SK-N-MC (cell line): Measurements from ENCODE around the gene ZFYVE21.

Experiments
- DNase-seq: peaks from one replicate; pipeline ENCODE4 v3.0.0-alpha.2; 2011; ENCODE audit warnings: low read depth, low spot score
- H3K27ac ChIP-seq: fragments of 200-600 bp; sonication (generic); 2 replicates; pipeline ENCODE4 v1.5.1; 2016; ENCODE audit warnings: mixed run types
- H3K36me3 ChIP-seq: fragments of 200-600 bp; sonication (generic); 2 replicates; pipeline ENCODE4 v1.6.1; 2017; ENCODE audit warnings: antibody characterized with exemption, low read length, mixed read lengths; ENCODE audit not compliant: insufficient read depth
- H3K4me3 ChIP-seq: fragments of 200-600 bp; sonication (generic); 2 replicates; pipeline ENCODE4 v1.5.1; 2016
- H3K9ac ChIP-seq: fragments of 200-600 bp; sonication (generic); 2 replicates; pipeline ENCODE4 v1.8.0; 2017; ENCODE audit warnings: mixed run types, mixed read lengths; ENCODE audit not compliant: insufficient read length
- H3K9me3 ChIP-seq: fragments of 200-600 bp; sonication (generic); 2 replicates; pipeline ENCODE4 v1.6.1; 2017; ENCODE audit warnings: low read depth, mild to moderate bottlenecking, antibody characterized with exemption, low read length, moderate library complexity, mixed read lengths
- EZH2 ChIP-seq: fragments of 200-600 bp; sonication (generic); IDR thresholded peaks from one replicate; pipeline ENCODE4 v1.6.1; 2017; ENCODE audit warnings: antibody characterized with exemption
- FOXP2 ChIP-seq: optimal IDR thresholded peaks from 2 replicates; pipeline ENCODE3; 2011; ENCODE audit warnings: mild to moderate bottlenecking, moderate library complexity; ENCODE audit not compliant: insufficient read depth; ENCODE audit errors: extremely low read length, control extremely low read depth
- POLR2AphosphoS5 ChIP-seq: IDR thresholded peaks from 2 replicates; pipeline ENCODE4 v1.6.1; 2012; ENCODE audit warnings: mild to moderate bottlenecking, low read depth, low read length, borderline replicate concordance

ZFYVE21 gene

DNA sequence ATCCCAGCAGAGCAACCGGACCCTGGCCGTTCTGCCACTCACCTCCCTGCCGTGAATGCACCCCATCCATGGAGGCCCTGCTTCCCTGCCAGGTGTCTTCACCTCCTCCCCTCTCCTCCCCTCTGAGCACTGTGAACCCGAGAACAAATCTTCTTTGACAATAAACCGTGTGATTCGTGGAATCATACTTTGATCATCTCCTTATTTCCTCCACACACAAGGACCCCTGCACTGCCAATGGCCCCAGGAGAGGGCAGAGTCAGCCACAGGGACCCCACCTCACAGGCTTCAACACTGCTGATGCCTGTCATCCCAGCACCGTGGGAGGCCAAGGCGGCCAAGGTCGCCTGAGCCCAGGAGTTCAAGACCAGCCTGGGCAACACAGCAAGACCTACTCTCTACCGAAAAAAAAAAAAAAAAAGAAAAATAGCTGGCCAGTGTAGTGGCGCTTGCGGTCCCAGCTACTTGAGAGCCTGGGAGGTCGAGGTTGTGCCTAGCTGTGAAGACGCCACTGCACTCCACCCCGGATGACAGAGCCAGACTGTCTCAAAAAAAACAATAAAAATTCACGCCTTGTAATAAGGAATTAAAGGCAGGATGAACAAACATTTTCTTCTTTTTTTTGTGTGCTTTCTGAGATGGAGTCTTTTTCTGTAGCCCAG lies 1.4 kb upstream of the ZFYVE21 start:
- no peaks in the 10 kb centered on the region for H3K9me3 ChIP-seq
- no peak for TF ChIP-seq FOXP2
- TF ChIP-seq POLR2AphosphoS5 = no peak
- TF ChIP-seq EZH2 = no peak
- peak overlapping the region; percentile 96 for H3K9ac ChIP-seq
- H3K27ac ChIP-seq = peak overlapping the region; percentile 54
- DNase-seq = no peak
- H3K4me3 ChIP-seq = peak overlapping the region; percentile 90
- H3K36me3 ChIP-seq = peaks cover 14% of the 10 kb centered on the region; the same call in 1 of the 2 replicates

DNA sequence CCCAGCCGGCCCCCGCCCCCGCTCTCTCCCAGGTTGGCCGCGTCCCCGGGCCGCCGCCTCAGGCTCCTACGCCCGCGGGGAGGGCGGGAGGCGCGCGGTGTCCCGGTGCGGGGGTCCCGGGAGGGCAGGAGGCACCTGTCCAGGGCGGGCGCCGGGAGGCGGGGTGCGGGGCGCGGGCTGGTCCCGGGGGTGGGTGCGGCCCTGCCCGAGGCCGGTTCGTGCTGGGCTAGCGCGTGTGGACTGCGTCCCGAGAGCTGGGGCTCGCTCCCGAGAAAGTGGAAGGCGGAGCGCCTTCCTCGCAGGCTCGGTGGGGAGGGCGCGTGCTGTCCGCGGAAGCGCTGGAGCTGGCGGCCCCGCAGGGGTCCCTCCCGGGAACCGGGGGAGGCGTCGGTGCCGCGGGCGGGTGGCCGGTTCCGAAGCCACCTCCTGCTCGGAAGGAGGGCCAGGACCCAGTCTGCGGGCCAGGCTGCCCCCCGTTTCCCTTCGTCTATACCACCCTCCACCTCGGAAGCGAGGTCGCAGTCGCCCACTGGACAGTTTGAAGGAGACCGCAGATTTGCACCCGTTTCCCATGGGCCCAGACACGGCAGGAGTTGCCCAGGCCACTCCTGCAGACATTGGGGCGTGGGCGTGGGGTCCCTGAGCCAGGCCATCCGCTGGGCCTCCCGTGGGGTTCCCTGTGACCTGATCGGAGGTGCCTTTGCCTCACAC lies 636 bp downstream of the ZFYVE21 start:
- no peak overlapping the region for H3K27ac ChIP-seq
- no peak for DNase-seq

DNA sequence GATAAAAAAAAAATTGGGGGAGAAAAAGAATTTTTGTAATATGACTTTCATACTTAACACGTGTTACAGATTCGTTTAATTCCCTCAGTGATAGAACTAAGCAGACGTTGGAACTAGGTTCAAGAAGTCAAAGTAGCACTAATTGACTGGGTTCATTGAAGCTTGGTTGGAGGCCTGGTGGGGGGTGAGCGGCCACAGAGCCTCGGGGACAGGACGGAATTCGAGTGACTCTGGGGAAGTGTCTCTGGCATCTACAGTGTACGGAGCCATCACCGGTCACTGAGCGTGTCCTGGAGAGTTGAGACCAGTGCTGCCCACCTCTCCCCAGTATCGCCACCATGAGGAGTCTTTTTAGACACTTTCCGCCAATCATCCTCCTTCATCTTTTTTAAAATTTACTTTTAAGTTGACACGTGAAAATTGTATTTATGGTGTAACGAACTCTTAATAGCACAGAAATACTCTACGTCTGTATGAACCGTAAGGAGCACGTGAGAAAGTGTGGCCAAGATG lies 1.3 kb downstream of the ZFYVE21 start:
- Histone ChIP-seq H3K9me3 (no peaks in the 10 kb centered on the region), H3K36me3 (peaks cover 6% of the 10 kb centered on the region; the same call in 1 of the 2 replicates), H3K27ac (no peak overlapping the region), H3K4me3 (peak overlapping the region; percentile 90), H3K9ac (peak overlapping the region; percentile 85)
- TF ChIP-seq EZH2 (no peak), FOXP2 (no peak), POLR2AphosphoS5 (no peak)
- DNase-seq = no peak

More for the DNA sequence above, 636 bp downstream of the ZFYVE21 start:
- no peaks in the 10 kb centered on the region for H3K9me3 ChIP-seq
- H3K4me3 ChIP-seq = peak overlapping the region; percentile 90
- TF ChIP-seq FOXP2 = no peak
- TF ChIP-seq EZH2 = no peak
- TF ChIP-seq POLR2AphosphoS5 = no peak
- peak overlapping the region; percentile 85 for H3K9ac ChIP-seq
- peaks cover 8% of the 10 kb centered on the region; the same call in 1 of the 2 replicates for H3K36me3 ChIP-seq

DNA sequence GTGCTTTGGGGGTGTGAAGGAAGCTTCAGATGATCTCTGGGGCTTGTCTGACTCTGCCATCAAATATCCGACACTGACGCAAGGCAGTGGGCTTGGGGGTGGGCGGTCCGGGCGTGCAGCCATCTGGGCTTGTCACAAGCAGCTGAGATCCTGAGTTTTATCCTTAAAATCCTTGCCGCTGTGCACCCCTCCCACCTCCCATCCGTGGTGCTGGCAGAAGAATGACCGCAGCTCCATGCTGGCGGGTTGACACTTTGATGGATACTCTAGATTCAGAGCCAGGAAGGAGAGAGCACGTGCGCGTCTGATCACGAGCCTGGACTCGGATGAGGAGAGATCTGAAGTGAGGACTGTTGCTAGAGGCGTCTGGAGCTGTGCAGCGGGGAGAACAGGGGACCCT lies 3.0 kb downstream of the ZFYVE21 start:
- H3K4me3 ChIP-seq = no peak overlapping the region
- TF ChIP-seq POLR2AphosphoS5 (no peak), EZH2 (no peak), FOXP2 (no peak)
- DNase-seq = no peak

DNA sequence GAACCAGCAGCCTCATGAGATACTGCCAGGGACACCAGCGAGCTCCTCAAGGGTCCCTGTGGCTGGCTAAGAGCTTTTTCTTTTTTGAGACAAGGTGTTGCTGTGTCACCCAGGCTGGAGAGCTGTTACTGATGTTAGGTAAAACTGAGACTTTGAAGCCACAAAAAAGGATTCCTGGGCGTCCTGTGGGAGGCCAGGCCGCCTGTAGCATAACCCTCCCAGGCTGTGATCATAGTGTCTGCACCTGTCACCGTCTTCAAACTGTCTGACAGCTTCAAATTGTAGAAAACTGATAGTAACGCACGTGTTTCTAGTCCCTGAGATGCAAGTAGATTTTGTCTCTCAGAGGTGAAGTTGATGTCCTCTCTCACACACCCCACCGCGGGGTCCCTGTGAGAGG lies 4.1 kb downstream of the ZFYVE21 start:
- H3K36me3 ChIP-seq = peaks cover 6% of the 10 kb centered on the region; the same call in 1 of the 2 replicates
- no peaks in the 10 kb centered on the region for H3K9me3 ChIP-seq
- no peak overlapping the region for H3K4me3 ChIP-seq
- H3K27ac ChIP-seq = peak overlapping the region; percentile 26
- DNase-seq = no peak
- TF ChIP-seq POLR2AphosphoS5 (no peak), EZH2 (no peak), FOXP2 (no peak)
- H3K9ac ChIP-seq = no peak overlapping the region

More for the DNA sequence above, 3.0 kb downstream of the ZFYVE21 start:
- Histone ChIP-seq H3K9ac (no peak overlapping the region), H3K36me3 (peaks cover 6% of the 10 kb centered on the region; the same call in 1 of the 2 replicates), H3K9me3 (no peaks in the 10 kb centered on the region), H3K27ac (no peak overlapping the region)

DNA sequence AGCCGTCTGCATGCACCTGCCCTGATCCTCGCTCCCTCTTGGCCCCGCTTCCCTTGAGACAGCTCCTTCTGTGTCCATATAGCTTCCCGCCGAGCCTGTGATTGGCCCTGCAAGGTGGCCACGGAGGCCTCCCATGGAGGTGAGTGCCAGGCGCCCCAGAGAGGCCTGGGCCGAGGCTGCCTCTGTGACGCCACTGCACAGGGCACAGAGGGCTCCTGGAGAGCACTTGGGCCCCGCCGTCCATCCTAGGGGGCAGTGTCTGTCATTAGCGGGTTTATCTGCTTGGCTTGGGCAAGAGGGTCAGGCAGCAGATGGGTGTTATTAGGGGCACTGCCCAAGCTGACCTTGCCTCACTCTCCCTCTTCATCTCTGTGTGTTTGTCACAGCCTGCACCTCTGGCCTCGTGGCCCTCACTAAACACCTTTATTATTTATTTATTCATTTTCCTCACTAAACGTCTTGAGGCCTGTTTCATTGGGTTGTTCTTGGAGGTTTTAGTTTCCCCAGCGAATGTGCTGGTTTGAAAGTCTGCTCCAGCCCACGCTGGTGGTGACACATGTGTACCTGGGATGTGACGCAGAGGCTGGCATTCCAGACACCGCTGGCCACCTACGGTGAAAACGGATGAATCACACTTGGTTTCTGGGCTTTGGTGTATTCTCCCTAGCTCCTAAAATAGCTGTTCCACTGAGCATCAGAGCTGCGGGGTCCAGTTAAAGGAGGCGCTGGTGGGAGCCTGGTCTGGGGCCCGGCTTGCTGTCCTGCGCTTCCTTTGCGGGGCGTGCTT lies 5.9 kb downstream of the ZFYVE21 start:
- TF ChIP-seq POLR2AphosphoS5 (no peak), FOXP2 (no peak), EZH2 (no peak)
- Histone ChIP-seq H3K4me3 (no peak overlapping the region), H3K36me3 (peaks cover 6% of the 10 kb centered on the region; the same call in 1 of the 2 replicates), H3K27ac (no peak overlapping the region), H3K9ac (no peak overlapping the region), H3K9me3 (no peaks in the 10 kb centered on the region)
- DNase-seq = no peak

DNA sequence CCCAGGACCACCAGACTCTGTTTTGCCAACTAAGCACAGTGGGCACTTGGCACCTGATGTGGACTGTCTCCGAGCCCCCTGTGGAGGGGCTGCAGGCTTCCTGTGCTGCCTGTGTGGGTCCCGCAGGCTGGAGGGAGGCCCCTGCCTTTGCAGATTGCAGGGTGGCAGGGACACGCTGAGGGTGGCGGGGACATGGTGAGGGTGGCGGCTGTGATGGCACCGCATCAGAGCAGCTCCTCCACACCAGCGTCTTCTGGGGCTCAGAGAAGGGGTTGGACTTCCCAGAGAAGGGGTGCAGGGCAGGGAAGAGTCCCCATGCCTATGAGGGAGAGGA lies 8.1 kb downstream of the ZFYVE21 start:
- Histone ChIP-seq H3K27ac (no peak overlapping the region), H3K9ac (no peak overlapping the region), H3K9me3 (no peaks in the 10 kb centered on the region), H3K36me3 (peaks cover 9% of the 10 kb centered on the region), H3K4me3 (no peak overlapping the region)
- TF ChIP-seq FOXP2 = no peak
- no peak for DNase-seq

DNA sequence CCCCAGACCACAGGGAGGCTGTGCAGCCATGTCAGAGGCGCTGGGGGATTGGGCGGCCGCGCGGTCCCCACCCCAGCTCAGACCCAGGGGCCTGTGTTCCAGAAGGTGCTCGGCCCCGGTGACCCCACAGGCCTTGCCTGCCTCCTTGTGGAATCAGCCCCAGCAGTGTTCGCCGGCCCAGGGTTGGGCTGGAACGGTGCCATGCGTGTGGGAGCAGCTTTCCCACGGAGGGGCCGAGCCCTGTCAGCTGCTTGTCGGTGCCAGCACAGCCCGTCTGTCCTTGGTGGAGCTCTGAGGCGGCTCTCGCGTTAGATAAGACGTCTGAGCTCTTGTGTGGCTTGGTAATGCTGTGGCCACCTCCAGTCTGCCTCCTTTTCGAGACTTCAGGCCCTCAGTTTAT lies 8.5 kb downstream of the ZFYVE21 start:
- Histone ChIP-seq H3K27ac (no peak overlapping the region), H3K9me3 (no peaks in the 10 kb centered on the region), H3K9ac (no peak overlapping the region), H3K36me3 (peaks cover 13% of the 10 kb centered on the region), H3K4me3 (no peak overlapping the region)
- TF ChIP-seq POLR2AphosphoS5 (no peak), FOXP2 (no peak), EZH2 (no peak)
- no peak for DNase-seq
